ENCODE measurements around the gene TRAF4.
"Not testable (repeated sequence)": the region's sequence is repeated elsewhere in the genome, so short reads cannot be mapped to it uniquely, and the experiment has no call there.

Gene TRAF4

GRCh38 chr17:28777178-28777577 lies 33.4 kb downstream of the TRAF4 start:
- no peak overlapping the region for H3K4me3 ChIP-seq (replicated peaks; ENCODE audit: low read depth, low read length)
- no peak for DNase-seq (ENCODE audit: extremely low read depth, low read depth)
- TF ChIP-seq, protein P1, sequence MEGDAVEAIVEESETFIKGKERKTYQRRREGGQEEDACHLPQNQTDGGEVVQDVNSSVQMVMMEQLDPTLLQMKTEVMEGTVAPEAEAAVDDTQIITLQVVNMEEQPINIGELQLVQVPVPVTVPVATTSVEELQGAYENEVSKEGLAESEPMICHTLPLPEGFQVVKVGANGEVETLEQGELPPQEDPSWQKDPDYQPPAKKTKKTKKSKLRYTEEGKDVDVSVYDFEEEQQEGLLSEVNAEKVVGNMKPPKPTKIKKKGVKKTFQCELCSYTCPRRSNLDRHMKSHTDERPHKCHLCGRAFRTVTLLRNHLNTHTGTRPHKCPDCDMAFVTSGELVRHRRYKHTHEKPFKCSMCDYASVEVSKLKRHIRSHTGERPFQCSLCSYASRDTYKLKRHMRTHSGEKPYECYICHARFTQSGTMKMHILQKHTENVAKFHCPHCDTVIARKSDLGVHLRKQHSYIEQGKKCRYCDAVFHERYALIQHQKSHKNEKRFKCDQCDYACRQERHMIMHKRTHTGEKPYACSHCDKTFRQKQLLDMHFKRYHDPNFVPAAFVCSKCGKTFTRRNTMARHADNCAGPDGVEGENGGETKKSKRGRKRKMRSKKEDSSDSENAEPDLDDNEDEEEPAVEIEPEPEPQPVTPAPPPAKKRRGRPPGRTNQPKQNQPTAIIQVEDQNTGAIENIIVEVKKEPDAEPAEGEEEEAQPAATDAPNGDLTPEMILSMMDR (IDR thresholded peaks at IDR 0.05; ENCODE audit: low read depth, low read length, missing control alignments), result no peak

- H3K4me3 ChIP-seq (replicated peaks; ENCODE audit: low read depth, low read length); DNase-seq (ENCODE audit: extremely low read depth, low read depth): not testable (repeated sequence)
Measured at GRCh38 chr17:28779601-28780000, 35.8 kb downstream of the TRAF4 start.

DNA sequence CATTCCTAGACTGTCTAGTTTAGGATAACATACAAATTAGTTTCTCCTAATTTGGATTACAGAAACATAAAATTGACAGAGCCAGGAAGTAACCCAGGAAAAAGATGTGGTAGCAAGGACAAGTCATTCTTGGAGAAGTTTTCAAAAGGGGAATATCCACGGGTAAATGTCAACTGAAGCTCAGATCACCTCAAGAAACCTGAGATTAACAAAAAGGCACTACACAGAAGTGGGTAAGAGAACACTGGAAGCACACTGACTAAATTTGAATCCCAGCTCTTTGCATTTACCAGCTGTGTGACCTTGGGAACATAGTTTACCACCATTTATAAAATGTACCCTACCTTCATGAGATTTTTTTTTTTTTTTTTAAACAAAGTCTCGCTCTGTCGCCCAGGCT lies 39.4 kb downstream of the TRAF4 start:
- TF ChIP-seq, protein P1 (IDR thresholded peaks at IDR 0.05; ENCODE audit: low read depth, low read length, missing control alignments), result no peak
- DNase-seq (ENCODE audit: extremely low read depth, low read depth), result no peak
- no peak overlapping the region for H3K4me3 ChIP-seq (replicated peaks; ENCODE audit: low read depth, low read length)

- H3K4me3 ChIP-seq (replicated peaks; ENCODE audit: low read depth, low read length), result no peak overlapping the region
- no peak for DNase-seq (ENCODE audit: extremely low read depth, low read depth)
- TF ChIP-seq, protein P1 (IDR thresholded peaks at IDR 0.05; ENCODE audit: low read depth, low read length, missing control alignments), result no peak
Measured at GRCh38 chr17:28788100-28788499, 44.3 kb downstream of the TRAF4 start.

DNA sequence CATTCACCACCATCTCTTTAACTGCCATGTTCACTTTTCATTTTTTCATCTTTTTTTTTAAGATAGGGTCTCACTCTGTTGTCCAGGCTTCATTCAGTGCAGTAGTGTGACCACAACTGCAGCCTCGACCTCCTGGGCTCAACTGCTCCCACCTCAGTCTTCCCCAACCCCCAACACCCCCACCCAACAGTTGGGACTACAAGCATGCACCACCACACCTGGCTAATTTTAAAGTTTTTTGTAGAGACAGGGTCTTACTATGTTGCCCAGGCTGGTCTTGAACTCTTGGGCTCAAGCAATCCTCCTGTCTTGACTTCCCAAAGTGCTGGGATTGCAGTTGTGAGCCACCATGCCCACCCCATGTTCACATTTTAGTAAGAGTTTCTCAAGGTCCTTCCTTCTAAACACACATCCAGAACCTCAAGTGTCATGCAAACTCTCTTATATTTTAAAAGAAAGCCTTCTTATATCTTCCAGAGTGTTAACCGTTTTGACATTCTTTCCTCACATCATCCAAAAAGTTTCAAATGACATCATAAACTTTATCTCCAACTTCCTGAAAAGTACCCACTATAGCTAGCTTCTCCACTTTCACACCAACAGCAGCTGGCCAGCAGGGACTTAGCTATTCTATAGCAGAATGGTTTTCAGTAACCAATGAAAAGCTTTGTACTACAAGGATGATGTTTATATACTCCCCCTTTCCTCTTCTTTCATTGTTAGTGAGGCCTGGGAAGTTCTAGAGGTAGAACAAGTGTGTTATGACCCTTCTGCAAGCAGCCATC lies 49.3 kb downstream of the TRAF4 start:
- no peak for DNase-seq (ENCODE audit: extremely low read depth, low read depth)
- TF ChIP-seq, protein P1 (IDR thresholded peaks at IDR 0.05; ENCODE audit: low read depth, low read length, missing control alignments), result no peak
- no peak overlapping the region for H3K4me3 ChIP-seq (replicated peaks; ENCODE audit: low read depth, low read length)

DNA sequence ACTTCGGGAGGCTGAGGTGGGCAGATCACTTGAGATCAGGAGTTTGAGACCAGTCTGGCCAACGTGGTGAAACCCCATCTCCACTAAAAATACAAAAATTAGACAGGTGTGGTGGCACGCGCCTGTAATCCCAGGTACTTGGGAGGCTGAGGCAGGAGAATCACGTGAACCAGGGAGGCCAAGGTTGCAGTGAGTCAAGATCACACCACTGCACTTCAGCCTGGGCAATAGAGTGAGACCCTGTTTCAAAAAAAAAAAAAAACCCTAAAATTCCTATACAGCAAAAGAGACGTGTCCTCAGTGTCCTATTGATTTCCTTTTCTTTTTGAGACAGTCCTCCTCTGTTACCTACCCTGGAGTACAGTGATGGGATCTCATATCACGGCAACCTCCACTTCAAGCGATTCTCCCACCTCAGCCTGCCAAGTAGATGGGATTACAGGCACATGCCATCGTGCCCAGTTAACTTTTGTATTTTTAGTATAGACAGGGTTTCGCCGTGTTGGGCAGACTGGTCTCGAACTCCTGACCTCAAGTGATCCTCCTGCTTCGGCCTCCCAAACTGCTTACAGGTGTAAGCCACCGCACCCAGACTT lies 51.1 kb downstream of the TRAF4 start:
- DNase-seq (ENCODE audit: extremely low read depth, low read depth); H3K4me3 ChIP-seq (replicated peaks; ENCODE audit: low read depth, low read length): not testable (repeated sequence)

GRCh38 chr17:28796062-28796461 lies 52.3 kb downstream of the TRAF4 start:
- DNase-seq (ENCODE audit: extremely low read depth, low read depth), result no peak
- TF ChIP-seq, protein P1 (IDR thresholded peaks at IDR 0.05; ENCODE audit: low read depth, low read length, missing control alignments), result no peak
- H3K4me3 ChIP-seq (replicated peaks; ENCODE audit: low read depth, low read length), result no peak overlapping the region

All from HFF-Myc (cell line).